SK-N-SH treated with all-trans-retinoic acid at 6 μM for 48 hours (cell line): ENCODE results near the gene ACOX3.

Experiments
- ARNTL ChIP-seq: fragments of 450-650 bp; formaldehyde crosslinking; IDR thresholded peaks from 2 replicates; pipeline ENCODE4 v1.5.0; 2020; ENCODE audit warnings: low read depth, mild to moderate bottlenecking, moderate library complexity, borderline replicate concordance
- ZNF565 ChIP-seq: fragments of 450-650 bp; formaldehyde crosslinking; conservative IDR thresholded peaks from 2 replicates; pipeline ENCODE4 v1.5.0; 2020; ENCODE audit warnings: low read depth, mild to moderate bottlenecking, moderate library complexity
- ZNF70 ChIP-seq: fragments of 450-650 bp; formaldehyde crosslinking; IDR thresholded peaks from 2 replicates; pipeline ENCODE4 v1.5.0; 2020; ENCODE audit warnings: mild to moderate bottlenecking, moderate library complexity
- TF ChIP-seq, protein P1 (sequence below): fragments of 250-450 bp; sonication (Bioruptor Pico); IDR thresholded peaks from 2 replicates; pipeline ENCODE4 v1.5.1; 2020; ENCODE audit warnings: low read depth, mild to moderate bottlenecking, moderate library complexity

DNA sequence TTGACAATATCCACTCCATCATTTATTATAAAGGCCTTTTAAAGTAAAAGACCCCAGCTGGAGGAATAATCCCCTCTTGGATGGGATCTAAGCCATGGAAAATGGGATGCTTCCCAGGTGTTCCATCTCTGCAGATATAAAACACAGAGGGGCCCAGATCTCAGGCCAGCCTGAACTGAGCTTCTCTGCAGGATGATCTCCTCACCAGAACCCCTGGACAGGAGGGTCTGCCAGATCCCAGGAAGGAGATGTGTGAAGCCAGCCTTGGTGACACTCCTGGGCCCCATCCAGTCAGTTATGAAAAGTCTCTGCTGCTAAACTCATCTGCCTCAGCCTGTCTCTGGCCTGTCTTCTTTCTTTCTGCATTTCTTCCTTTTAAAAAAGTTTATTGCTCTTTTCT, 114.3 kb downstream of the ACOX3 start:
- TF ChIP-seq ZNF565 (CRISPR knock-in tag) (no peak), ARNTL (CRISPR knock-in tag) (no peak), ZNF70 (CRISPR knock-in tag) (no peak)
- TF ChIP-seq, protein P1, sequence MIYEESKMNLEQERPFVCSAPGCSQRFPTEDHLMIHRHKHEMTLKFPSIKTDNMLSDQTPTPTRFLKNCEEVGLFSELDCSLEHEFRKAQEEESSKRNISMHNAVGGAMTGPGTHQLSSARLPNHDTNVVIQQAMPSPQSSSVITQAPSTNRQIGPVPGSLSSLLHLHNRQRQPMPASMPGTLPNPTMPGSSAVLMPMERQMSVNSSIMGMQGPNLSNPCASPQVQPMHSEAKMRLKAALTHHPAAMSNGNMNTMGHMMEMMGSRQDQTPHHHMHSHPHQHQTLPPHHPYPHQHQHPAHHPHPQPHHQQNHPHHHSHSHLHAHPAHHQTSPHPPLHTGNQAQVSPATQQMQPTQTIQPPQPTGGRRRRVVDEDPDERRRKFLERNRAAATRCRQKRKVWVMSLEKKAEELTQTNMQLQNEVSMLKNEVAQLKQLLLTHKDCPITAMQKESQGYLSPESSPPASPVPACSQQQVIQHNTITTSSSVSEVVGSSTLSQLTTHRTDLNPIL: no peak
